Measurements from ENCODE around the gene RPL22L1. TPM values are rescaled to one million over a fixed set of nuclear protein-coding genes. Genes with fewer than 3 reads are reported as not detected.
A peak's percentile ranks its signal among the peaks of the same experiment; 100 is the strongest.

Gene RPL22L1
- total RNA-seq, 1 donor from 2014 or later, result 36.1 TPM

DNA sequence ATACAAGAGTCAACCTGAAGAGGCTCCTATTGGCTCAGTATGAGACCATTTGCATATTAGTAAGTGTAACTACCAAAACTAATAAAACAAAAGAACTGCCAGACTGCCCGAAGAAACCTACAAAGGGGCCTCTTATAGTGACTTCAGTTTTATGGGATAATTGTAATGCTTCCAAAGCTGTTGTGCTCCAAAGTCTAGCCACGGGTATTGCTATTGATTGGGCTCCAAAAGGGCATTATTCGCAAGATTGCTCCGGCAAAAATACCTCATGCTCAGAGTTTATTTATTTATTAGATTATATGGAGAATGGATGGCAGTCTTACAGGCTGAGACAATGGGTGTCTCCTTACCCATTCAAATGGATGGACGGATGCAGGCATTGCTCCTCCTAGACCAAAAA lies 11.4 kb downstream of the RPL22L1 start:
- DNase-seq (ENCODE audit: extremely low spot score in 2 of 2), result no peak
- intact Hi-C loops (cut with DNase I), result no loop called here
- H3K36me3 ChIP-seq, result no peaks in the 10 kb centered on the region
- no peak overlapping the region for H3K4me3 ChIP-seq
- TF ChIP-seq, protein P1, sequence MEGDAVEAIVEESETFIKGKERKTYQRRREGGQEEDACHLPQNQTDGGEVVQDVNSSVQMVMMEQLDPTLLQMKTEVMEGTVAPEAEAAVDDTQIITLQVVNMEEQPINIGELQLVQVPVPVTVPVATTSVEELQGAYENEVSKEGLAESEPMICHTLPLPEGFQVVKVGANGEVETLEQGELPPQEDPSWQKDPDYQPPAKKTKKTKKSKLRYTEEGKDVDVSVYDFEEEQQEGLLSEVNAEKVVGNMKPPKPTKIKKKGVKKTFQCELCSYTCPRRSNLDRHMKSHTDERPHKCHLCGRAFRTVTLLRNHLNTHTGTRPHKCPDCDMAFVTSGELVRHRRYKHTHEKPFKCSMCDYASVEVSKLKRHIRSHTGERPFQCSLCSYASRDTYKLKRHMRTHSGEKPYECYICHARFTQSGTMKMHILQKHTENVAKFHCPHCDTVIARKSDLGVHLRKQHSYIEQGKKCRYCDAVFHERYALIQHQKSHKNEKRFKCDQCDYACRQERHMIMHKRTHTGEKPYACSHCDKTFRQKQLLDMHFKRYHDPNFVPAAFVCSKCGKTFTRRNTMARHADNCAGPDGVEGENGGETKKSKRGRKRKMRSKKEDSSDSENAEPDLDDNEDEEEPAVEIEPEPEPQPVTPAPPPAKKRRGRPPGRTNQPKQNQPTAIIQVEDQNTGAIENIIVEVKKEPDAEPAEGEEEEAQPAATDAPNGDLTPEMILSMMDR (IDR thresholded peaks at IDR 0.05), result no peak
- TF ChIP-seq POLR2AphosphoS5 (IDR thresholded peaks at IDR 0.05; ENCODE audit: insufficient read depth in 1 of 2, low read depth in 1 of 2) (no peak), POLR2A (IDR thresholded peaks at IDR 0.05) (no peak)
- no peaks in the 10 kb centered on the region for H3K9me3 ChIP-seq
- H3K27ac ChIP-seq, result no peak overlapping the region
- H3K4me1 ChIP-seq, result no peaks in the 10 kb centered on the region
- H3K27me3 ChIP-seq, result no peaks in the 10 kb centered on the region

DNA sequence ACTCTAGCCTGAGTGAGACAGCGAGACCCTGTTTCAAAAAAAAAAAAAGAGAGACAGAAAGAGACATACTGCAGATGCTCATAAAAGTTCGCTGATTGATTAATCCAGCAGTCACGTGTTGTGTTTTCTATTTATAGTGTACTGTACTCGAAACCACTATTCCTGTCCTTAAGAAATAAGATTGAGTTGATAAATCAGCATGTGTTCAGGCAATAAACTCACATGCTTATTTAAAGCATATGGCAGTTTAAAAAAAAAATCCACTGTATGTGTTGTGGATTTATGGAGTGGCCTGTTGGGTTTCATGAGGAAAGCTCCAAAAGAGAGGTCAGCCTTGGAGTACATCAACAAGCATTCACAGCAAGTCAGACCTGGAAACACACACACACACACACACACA lies 17.7 kb downstream of the RPL22L1 start:
- Histone ChIP-seq H3K4me3 (no peak overlapping the region), H3K27ac (no peak overlapping the region), H3K4me1 (no peaks in the 10 kb centered on the region), H3K27me3 (no peaks in the 10 kb centered on the region), H3K36me3 (no peaks in the 10 kb centered on the region), H3K9me3 (no peaks in the 10 kb centered on the region)
- intact Hi-C loops (cut with DNase I), result no loop called here
- no peak for DNase-seq (ENCODE audit: extremely low spot score in 2 of 2)
- TF ChIP-seq, protein P1 (IDR thresholded peaks at IDR 0.05), result no peak
- TF ChIP-seq POLR2AphosphoS5 (IDR thresholded peaks at IDR 0.05; ENCODE audit: insufficient read depth in 1 of 2, low read depth in 1 of 2) (no peak), POLR2A (IDR thresholded peaks at IDR 0.05) (no peak)

DNA sequence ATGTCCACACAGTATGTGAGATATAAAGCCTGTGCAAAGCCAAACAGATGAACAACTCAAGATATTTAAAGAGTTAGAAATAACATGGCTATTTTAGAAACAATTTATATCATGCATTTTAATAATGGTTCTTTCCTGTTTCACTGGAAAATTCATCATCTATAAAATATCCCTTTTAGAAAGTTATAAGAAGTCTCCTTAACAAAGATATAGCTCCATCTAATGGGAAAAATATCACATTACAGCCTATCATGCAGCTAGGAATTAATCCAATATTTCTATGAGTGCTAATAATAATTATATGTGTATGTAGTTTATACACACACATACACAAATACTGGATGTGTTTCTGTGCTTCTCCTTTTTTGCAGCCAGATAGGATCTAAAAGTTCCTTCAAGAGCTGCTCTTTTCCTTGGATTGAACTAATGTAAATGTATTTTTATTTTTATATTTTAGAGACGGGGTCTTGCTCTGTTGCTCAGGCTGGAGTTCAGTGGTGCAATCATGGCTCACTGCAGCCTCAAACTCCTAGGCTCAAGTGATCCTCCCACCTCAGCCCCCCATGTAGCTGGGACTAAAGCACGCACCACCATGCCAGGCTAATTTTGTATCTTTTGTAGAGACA lies 21.6 kb downstream of the RPL22L1 start:
- intact Hi-C loops (cut with DNase I), result no loop called here
- Histone ChIP-seq H3K36me3 (no peaks in the 10 kb centered on the region), H3K27ac (no peak overlapping the region), H3K4me3 (no peak overlapping the region), H3K4me1 (no peaks in the 10 kb centered on the region), H3K27me3 (no peaks in the 10 kb centered on the region), H3K9me3 (no peaks in the 10 kb centered on the region)
- no peak for DNase-seq (ENCODE audit: extremely low spot score in 2 of 2)
- TF ChIP-seq POLR2A (IDR thresholded peaks at IDR 0.05) (no peak), POLR2AphosphoS5 (IDR thresholded peaks at IDR 0.05; ENCODE audit: insufficient read depth in 1 of 2, low read depth in 1 of 2) (no peak)
- TF ChIP-seq, protein P1 (IDR thresholded peaks at IDR 0.05), result peak in 1 of 3 experiments; percentile 8

DNA sequence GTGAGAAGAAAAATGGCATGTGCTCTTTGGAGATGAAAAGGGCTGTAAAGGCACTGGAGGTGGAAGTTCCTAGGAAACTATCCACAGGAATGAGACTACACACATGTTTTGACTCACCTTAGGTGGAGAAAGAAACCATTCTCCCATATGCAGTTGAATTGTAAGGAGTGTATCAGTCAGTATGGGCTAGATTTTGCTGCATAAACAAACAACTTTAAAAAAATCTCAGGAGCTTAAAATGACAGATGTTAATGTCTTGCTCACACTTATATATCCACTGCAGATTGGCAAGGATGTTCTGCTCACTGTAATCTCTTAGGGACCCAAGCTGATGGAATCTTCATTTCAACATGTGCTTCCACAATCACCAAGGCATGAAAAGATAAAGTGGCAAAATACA lies 25.6 kb downstream of the RPL22L1 start:
- H3K27ac ChIP-seq, result no peak overlapping the region
- H3K36me3 ChIP-seq, result no peaks in the 10 kb centered on the region
- TF ChIP-seq, protein P1 (IDR thresholded peaks at IDR 0.05), result no peak
- TF ChIP-seq POLR2A (IDR thresholded peaks at IDR 0.05) (no peak), POLR2AphosphoS5 (IDR thresholded peaks at IDR 0.05; ENCODE audit: insufficient read depth in 1 of 2, low read depth in 1 of 2) (no peak)
- DNase-seq (ENCODE audit: extremely low spot score in 2 of 2), result no peak
- H3K9me3 ChIP-seq, result no peaks in the 10 kb centered on the region
- no peaks in the 10 kb centered on the region for H3K27me3 ChIP-seq
- intact Hi-C loops (cut with DNase I), result no loop called here
- no peak overlapping the region for H3K4me3 ChIP-seq
- no peaks in the 10 kb centered on the region for H3K4me1 ChIP-seq

DNA sequence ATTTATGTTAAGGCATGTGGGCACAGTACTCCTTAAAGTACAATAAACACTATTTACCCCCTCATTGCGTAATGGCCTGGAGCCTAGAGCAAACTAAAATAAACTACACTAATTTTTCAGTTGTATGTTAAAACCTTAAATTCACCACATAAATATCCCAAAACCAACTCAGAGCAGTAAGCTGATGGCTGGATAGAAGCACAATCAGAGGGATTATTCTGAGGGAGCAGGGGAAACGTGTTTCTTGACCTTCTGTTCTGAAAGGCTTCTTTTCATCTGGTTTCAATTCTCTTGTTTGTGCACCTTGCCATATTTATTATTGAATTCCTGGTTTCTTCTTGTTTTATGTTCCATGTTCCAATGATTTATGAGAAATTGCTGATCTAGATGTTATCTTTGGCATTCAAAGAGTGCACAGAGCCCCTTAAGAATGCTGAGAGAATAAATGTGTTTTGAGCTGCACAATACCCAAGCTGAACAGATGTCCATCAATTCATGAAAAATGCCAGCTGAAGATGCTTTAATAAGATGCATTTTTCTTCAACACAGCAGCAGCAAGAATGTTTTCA lies 29.6 kb downstream of the RPL22L1 start:
- Histone ChIP-seq H3K4me1 (no peaks in the 10 kb centered on the region), H3K27ac (no peak overlapping the region), H3K4me3 (no peak overlapping the region), H3K9me3 (no peaks in the 10 kb centered on the region), H3K27me3 (no peaks in the 10 kb centered on the region), H3K36me3 (no peaks in the 10 kb centered on the region)
- no peak for DNase-seq (ENCODE audit: extremely low spot score in 2 of 2)
- intact Hi-C loops (cut with DNase I), result no loop called here
- TF ChIP-seq POLR2A (IDR thresholded peaks at IDR 0.05) (no peak), POLR2AphosphoS5 (IDR thresholded peaks at IDR 0.05; ENCODE audit: insufficient read depth in 1 of 2, low read depth in 1 of 2) (no peak)
- TF ChIP-seq, protein P1 (IDR thresholded peaks at IDR 0.05), result no peak

Data from vagina (tissue), 2 donors.